Psoas muscle (tissue), 8 donors: ENCODE results near the gene CFAP46. TPM values are rescaled to one million over a fixed set of nuclear protein-coding genes. Genes with fewer than 3 reads are reported as not detected.
A peak's percentile ranks its signal among the peaks of the same experiment; 100 is the strongest.

Experiments
- ATAC-seq, 4 donors: fragments of 200-7000 bp; cut with Tn5 transposase; one replicate each; pipeline ENCODE4 v1.9.1; 2020; ENCODE audit warnings: moderate library complexity in 3 of 4, mild to moderate bottlenecking in 2 of 4
- DNase-seq, 2 donors: peaks; one replicate each; pipeline ENCODE4 v3.0.0-alpha.2; 2020
- H3K27ac ChIP-seq: fragments of 200-600 bp; one replicate; pipeline ENCODE4 v1.8.0; 2022
- H3K27me3 ChIP-seq, 3 donors: fragments of 200-600 bp in 1 of 3; one replicate each; pipeline versions ENCODE4 v1.6.1 to v1.8.0; 2013 to 2022; ENCODE audit warnings: low read length in 2 of 3, mild to moderate bottlenecking in 2 of 3, moderate library complexity in 1 of 3; ENCODE audit not compliant: insufficient read depth in 3 of 3
- H3K36me3 ChIP-seq, 2 donors: fragments of 200-600 bp in 1 of 2; one replicate each; pipeline versions ENCODE4 v1.6.1 to v1.8.0; 2013 to 2022; ENCODE audit warnings: low read depth in 1 of 2, mild to moderate bottlenecking in 1 of 2, moderate library complexity in 1 of 2; ENCODE audit not compliant: insufficient read depth in 1 of 2
- H3K4me1 ChIP-seq: fragments of 200-600 bp; one replicate; pipeline ENCODE4 v1.8.0; 2022
- H3K4me3 ChIP-seq: fragments of 200-600 bp; one replicate; pipeline ENCODE4 v1.8.0; 2022; ENCODE audit warnings: mild to moderate bottlenecking
- H3K9me3 ChIP-seq: fragments of 200-600 bp; one replicate; pipeline ENCODE4 v1.8.0; 2022
- WGBS, 3 donors: extraction: QIAGEN DNeasy Blood & Tissue Kit; methylation state at CpG; one replicate each; pipeline versions ENCODE4 v1.1.6 to v1.1.7; 2013; 5-methylcytosine and 5-hydroxymethylcytosine counted together
- intact Hi-C, 2 donors: fragments of 100-400 bp; cut with DNase I; formaldehyde crosslinking; loops; one replicate each; pipeline versions ENCODE4 v1.11.0 to v1.14.2; 2022
- polyA plus RNA-seq, 3 donors: library from polyadenylated mRNA; stranded (reverse); fragments of 200-250 nt; gene quantifications; one replicate each; pipeline ENCODE4 v1.2.3, GENCODE V29; 2013
- total RNA-seq, 4 donors: library from RNA; stranded (reverse); fragmentation: NEBNext Ultra II Directional in 2 of 4; extraction: Animal tissue kit (Norgen Biotek cat#: 25700) in 2 of 4; gene quantifications; one replicate each; pipeline versions ENCODE4 v1.2.1 to v1.2.4, GENCODE V29; 2021 to 2023
- TF ChIP-seq, protein P1 (sequence below): fragments of 200-600 bp; IDR thresholded peaks from one replicate; pipeline ENCODE4 v1.8.0; 2022; ENCODE audit warnings: antibody characterized with exemption
- donor health status: healthy with polysubstance abuse.
- donor health status: DM: no; HTN: no; CAD: no; lungs with moderate emphysema.
- donor health status: Bipolar disorder and iron deficiency.
- donor health status: healthy.
- donor health status: DM: yes; HTN: yes; CAD: no.
- donor health status: DM: no; HTN: no; CAD: no.
- donor health status: DM: no; HTN: no; CAD: no.
- donor health status: DM: yes; HTN: yes; CAD: no.

Gene CFAP46
- total and polyA plus RNA-seq, 7 donors = 3.9 to 25.4 (median 13.8) TPM

GRCh38 chr10:132963430-132963960 is 21.1 kb upstream of the CFAP46 start:
- Histone ChIP-seq H3K4me1 (no peaks in the 10 kb centered on the region), H3K27ac (no peak overlapping the region), H3K9me3 (no peaks in the 10 kb centered on the region), H3K4me3 (no peak overlapping the region), H3K36me3 (no peaks in the 10 kb centered on the region), H3K27me3 (peaks cover 0 to 71% (median 17%) of the 10 kb centered on the region in 3 donors)
- ATAC-seq (no peak), DNase-seq (peak in 1 of 2 donors; percentile 34)
- intact Hi-C loops = no loop called here
- WGBS, 3 donors = 93 to 95% (median 95%) methylated on average over 14 of the region's 14 CpGs
- TF ChIP-seq, protein P1, sequence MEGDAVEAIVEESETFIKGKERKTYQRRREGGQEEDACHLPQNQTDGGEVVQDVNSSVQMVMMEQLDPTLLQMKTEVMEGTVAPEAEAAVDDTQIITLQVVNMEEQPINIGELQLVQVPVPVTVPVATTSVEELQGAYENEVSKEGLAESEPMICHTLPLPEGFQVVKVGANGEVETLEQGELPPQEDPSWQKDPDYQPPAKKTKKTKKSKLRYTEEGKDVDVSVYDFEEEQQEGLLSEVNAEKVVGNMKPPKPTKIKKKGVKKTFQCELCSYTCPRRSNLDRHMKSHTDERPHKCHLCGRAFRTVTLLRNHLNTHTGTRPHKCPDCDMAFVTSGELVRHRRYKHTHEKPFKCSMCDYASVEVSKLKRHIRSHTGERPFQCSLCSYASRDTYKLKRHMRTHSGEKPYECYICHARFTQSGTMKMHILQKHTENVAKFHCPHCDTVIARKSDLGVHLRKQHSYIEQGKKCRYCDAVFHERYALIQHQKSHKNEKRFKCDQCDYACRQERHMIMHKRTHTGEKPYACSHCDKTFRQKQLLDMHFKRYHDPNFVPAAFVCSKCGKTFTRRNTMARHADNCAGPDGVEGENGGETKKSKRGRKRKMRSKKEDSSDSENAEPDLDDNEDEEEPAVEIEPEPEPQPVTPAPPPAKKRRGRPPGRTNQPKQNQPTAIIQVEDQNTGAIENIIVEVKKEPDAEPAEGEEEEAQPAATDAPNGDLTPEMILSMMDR = no peak

DNA sequence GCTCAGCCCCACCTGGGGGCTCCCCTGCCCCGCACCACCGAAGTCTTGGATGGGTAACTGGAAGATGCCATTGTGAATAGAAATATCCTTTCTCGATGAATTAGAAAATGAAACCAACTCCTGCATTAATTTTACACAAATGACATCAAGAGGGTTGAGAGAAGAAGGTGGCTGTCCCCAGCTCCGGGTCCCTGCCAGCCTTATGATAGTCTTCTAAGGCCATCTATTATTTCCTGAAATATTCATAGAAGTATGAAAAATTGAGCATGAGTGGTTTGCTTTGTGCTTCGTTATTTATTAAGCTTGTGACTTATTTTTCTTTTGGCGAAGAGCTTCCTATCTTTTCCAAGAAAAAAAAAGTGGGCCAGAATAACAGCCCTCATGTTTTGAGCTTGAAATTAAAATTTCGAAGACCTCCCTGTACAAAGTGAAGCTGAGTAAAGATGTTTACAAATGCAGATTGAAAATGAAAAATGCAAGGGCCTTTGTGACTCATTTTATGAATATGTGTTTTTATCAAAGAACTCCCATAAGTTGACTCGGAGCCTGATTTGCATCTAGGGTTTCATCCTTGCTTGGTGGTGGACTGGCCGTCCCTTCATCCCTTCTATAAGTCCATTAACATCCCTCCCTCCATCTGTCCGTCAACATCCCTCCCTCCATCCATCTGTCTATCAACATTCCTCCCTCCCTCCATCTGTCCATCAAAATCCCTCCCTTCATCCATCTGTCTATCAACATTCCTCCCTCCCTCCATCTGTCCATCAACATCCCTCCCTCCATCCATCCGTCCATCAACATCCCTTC is 20.5 kb upstream of the CFAP46 start:
- H3K4me3 ChIP-seq = peak overlapping the region; percentile 62
- ATAC-seq (no peak), DNase-seq (no peak)
- intact Hi-C loops = no loop called here
- WGBS, 3 donors = 42 to 48% (median 43%) methylated on average over 11 of the region's 11 CpGs
- no peaks in the 10 kb centered on the region for H3K4me1 ChIP-seq
- no peaks in the 10 kb centered on the region for H3K36me3 ChIP-seq
- H3K9me3 ChIP-seq = no peaks in the 10 kb centered on the region
- H3K27me3 ChIP-seq = peaks cover 0 to 67% (median 20%) of the 10 kb centered on the region in 3 donors
- no peak overlapping the region for H3K27ac ChIP-seq
- TF ChIP-seq, protein P1 = no peak

DNA sequence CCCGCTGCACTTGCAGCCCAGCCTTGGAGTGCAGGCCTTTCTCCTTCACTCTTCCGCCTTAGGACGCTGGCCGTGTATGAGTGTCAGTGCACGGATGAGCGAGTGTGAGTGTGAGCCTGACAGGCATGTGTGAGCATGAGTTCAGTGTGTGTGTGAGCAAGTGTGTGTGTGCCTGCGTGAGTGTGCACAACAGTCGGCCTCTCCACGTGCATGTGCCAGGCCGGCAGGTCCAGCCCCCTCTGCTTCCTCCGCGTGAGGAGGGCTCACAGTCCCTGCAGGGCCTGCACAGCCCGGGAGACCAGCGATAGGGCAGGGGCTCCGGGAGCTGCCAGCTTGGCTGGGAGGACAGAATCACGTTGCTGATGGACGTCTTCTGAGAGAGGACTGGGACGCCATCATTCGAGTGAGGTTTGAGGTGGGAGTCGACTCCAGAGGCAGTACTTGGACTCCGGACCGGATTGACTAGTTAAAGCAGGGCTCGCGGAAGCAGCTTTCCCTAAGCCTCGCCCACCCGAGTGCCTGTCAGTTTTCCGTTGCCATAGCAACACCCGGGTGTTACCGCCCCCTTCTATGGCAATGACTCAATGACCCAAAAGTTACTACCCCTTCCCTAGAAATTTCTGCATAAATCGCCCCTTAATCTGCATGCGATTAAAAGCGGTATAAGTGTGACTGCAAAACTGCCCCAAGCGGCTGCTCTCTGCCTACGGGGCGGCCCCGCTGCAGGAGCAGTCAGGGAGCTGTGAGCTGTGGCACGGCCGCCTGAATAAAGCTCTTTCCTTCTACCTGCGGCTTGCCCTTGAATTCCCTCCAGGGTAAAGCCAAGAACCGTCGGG is 19.6 kb upstream of the CFAP46 start:
- H3K36me3 ChIP-seq = no peaks in the 10 kb centered on the region
- 10 to 17% (median 12%) methylated on average over 41 of the region's 41 CpGs for WGBS, 3 donors
- H3K27ac ChIP-seq = no peak overlapping the region
- ATAC-seq = peak in 2 of 4 donors; percentile 41 to 47
- TF ChIP-seq, protein P1 = no peak
- no peaks in the 10 kb centered on the region for H3K4me1 ChIP-seq
- peak overlapping the region; percentile 62 for H3K4me3 ChIP-seq
- H3K27me3 ChIP-seq = peaks cover 0 to 70% (median 20%) of the 10 kb centered on the region in 3 donors
- no peaks in the 10 kb centered on the region for H3K9me3 ChIP-seq
- DNase-seq = peak; percentile 56 to 61
- intact Hi-C loops = no loop called here

DNA sequence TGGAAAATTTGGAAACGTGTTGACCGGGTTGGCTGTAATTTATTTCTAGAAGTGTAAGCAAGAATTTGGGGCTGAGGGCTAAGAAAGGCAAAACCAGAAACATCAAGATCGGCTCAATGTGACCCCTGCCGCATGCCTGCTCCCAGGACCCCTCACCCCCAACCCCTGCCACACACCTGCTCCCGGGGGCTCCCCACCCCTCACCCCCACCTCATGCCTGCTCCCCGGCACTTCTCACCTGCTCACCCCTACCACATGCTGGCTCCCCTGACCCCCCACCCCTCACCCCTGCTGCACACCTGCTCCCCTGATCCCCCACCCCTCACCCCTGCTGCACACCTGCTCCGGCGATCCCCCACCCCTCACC is 19.0 kb upstream of the CFAP46 start:
- H3K27ac ChIP-seq = no peak overlapping the region
- no peaks in the 10 kb centered on the region for H3K9me3 ChIP-seq
- intact Hi-C loops = no loop called here
- H3K4me1 ChIP-seq = no peaks in the 10 kb centered on the region
- TF ChIP-seq, protein P1 = no peak
- ATAC-seq (no peak), DNase-seq (no peak)
- no peak overlapping the region for H3K4me3 ChIP-seq
- peaks cover 0 to 67% (median 20%) of the 10 kb centered on the region in 3 donors for H3K27me3 ChIP-seq
- 58 to 72% (median 69%) methylated on average over 6 to 8 of the region's 8 CpGs for WGBS, 3 donors
- no peaks in the 10 kb centered on the region for H3K36me3 ChIP-seq
